ENCODE data around the gene ROMO1.

The ROMO1 gene

GRCh38 chr20:35695978-35696377 is 3.2 kb upstream of the ROMO1 start:
- H4K20me1 ChIP-seq (ENCODE audit: insufficient read depth), result no peaks in the 10 kb centered on the region

GRCh38 chr20:35697696-35698297 is 1.4 kb upstream of the ROMO1 start:
- Histone ChIP-seq H3K36me3 (ENCODE audit: insufficient read depth) (peaks cover 3% of the 10 kb centered on the region; the same call in 1 of the 2 replicates), H3K79me2 (ENCODE audit: insufficient read depth, low read depth) (peaks cover 29% of the 10 kb centered on the region; the same call in 1 of the 2 replicates), H3K4me2 (peak overlapping the region; percentile 50; the same call in 1 of the 2 replicates), H3K4me3 (IDR thresholded peaks at IDR 0.05; ENCODE audit: insufficient read depth, low read depth, low read length) (no peak overlapping the region), H2AFZ (ENCODE audit: low read depth) (no peak overlapping the region), H4K20me1 (ENCODE audit: insufficient read depth) (no peaks in the 10 kb centered on the region), H3K9ac (no peak overlapping the region), H3K4me1 (ENCODE audit: low read depth, poor library complexity, severe bottlenecking) (peaks cover 43% of the 10 kb centered on the region), H3K27me3 (ENCODE audit: insufficient read depth, low read depth) (no peaks in the 10 kb centered on the region), H3K27ac (no peak overlapping the region)
- no peak for TF ChIP-seq CTCF (conservative IDR thresholded peaks at IDR 0.05; ENCODE audit: low read depth, low read length)

More at GRCh38 chr20:35695978-35696377, 3.2 kb upstream of the ROMO1 start:
- Histone ChIP-seq H2AFZ (ENCODE audit: low read depth) (no peak overlapping the region), H3K9ac (no peak overlapping the region), H3K27ac (no peak overlapping the region), H3K4me1 (ENCODE audit: low read depth, poor library complexity, severe bottlenecking) (peaks cover 27% of the 10 kb centered on the region), H3K27me3 (ENCODE audit: insufficient read depth, low read depth) (no peaks in the 10 kb centered on the region), H3K79me2 (ENCODE audit: insufficient read depth, low read depth) (peaks cover 12% of the 10 kb centered on the region; the same call in 1 of the 2 replicates), H3K4me3 (IDR thresholded peaks at IDR 0.05; ENCODE audit: insufficient read depth, low read depth, low read length) (no peak overlapping the region), H3K4me2 (no peak overlapping the region), H3K36me3 (ENCODE audit: insufficient read depth) (no peaks in the 10 kb centered on the region; the same call in 1 of the 2 replicates)
- no peak for TF ChIP-seq CTCF (conservative IDR thresholded peaks at IDR 0.05; ENCODE audit: low read depth, low read length)

- Histone ChIP-seq H3K4me2 (peak overlapping the region; percentile 50), H3K9ac (peak overlapping the region; percentile 83), H3K36me3 (ENCODE audit: insufficient read depth) (peaks cover 6% of the 10 kb centered on the region; the same call in 1 of the 2 replicates), H3K4me3 (IDR thresholded peaks at IDR 0.05; ENCODE audit: insufficient read depth, low read depth, low read length) (no peak overlapping the region), H3K4me1 (ENCODE audit: low read depth, poor library complexity, severe bottlenecking) (peaks cover 46% of the 10 kb centered on the region), H3K79me2 (ENCODE audit: insufficient read depth, low read depth) (peaks cover 29% of the 10 kb centered on the region; the same call in 1 of the 2 replicates), H3K27ac (peak overlapping the region; percentile 71; the same call in 1 of the 2 replicates), H2AFZ (ENCODE audit: low read depth) (peak overlapping the region; percentile 89), H3K27me3 (ENCODE audit: insufficient read depth, low read depth) (no peaks in the 10 kb centered on the region), H4K20me1 (ENCODE audit: insufficient read depth) (no peaks in the 10 kb centered on the region)
- TF ChIP-seq CTCF (conservative IDR thresholded peaks at IDR 0.05; ENCODE audit: low read depth, low read length), result no peak
Observed at GRCh38 chr20:35698298-35699126, 693 bp upstream of the ROMO1 start.

GRCh38 chr20:35699957-35700624 is 886 bp downstream of the ROMO1 start:
- Histone ChIP-seq H3K27me3 (ENCODE audit: insufficient read depth, low read depth) (no peaks in the 10 kb centered on the region), H3K27ac (peak overlapping the region; percentile 71), H3K79me2 (ENCODE audit: insufficient read depth, low read depth) (peaks cover 29% of the 10 kb centered on the region; the same call in 1 of the 2 replicates), H3K4me1 (ENCODE audit: low read depth, poor library complexity, severe bottlenecking) (peaks cover 52% of the 10 kb centered on the region), H2AFZ (ENCODE audit: low read depth) (peak overlapping the region; percentile 89), H3K9ac (peak overlapping the region; percentile 83; the same call in 1 of the 2 replicates), H3K4me2 (peak overlapping the region; percentile 50), H4K20me1 (ENCODE audit: insufficient read depth) (no peaks in the 10 kb centered on the region), H3K36me3 (ENCODE audit: insufficient read depth) (peaks cover 16% of the 10 kb centered on the region; the same call in 1 of the 2 replicates), H3K4me3 (IDR thresholded peaks at IDR 0.05; ENCODE audit: insufficient read depth, low read depth, low read length) (no peak overlapping the region)
- TF ChIP-seq CTCF (conservative IDR thresholded peaks at IDR 0.05; ENCODE audit: low read depth, low read length), result no peak

Data from KMS-11 (cell line).